DND-41 (cell line): Measurements from ENCODE around the gene IGSF5.
"Not testable (repeated sequence)": the region's sequence is repeated elsewhere in the genome, so short reads cannot be mapped to it uniquely, and the experiment has no call there.

Experiments
- EZH2 ChIP-seq: IDR thresholded peaks from 3 replicates; pipeline ENCODE4 v1.6.1; 2012; ENCODE audit warnings: borderline replicate concordance, low read depth, mild to moderate bottlenecking, moderate library complexity, low read length, inconsistent platforms; ENCODE audit not compliant: severe bottlenecking
- TF ChIP-seq, protein P1 (sequence below): IDR thresholded peaks from 2 replicates; pipeline ENCODE4 v1.5.1; 2012; ENCODE audit warnings: borderline replicate concordance, low read length, moderate library complexity, mild to moderate bottlenecking; ENCODE audit not compliant: poor library complexity, severe bottlenecking; ENCODE audit errors: extremely low read depth

DNA sequence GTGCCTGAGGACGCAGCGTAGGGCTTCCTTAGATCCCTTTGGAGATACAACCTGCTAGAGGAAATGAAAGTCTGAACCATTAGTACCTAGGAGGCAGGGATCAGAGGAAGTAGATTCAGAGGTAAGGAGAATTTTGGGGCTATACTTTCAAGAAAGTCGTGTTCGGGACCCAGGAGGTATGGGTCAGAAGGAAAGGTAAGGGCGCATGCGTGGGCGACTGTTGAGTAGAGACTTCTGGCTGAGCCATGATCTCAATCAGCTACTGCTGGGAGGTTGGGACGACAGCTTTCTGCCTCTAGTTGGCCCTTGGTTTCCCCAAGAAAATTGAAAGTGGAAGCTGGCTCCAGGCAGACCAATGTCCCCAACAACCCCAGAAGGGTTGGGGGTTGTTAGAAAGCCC is 349 bp downstream of the IGSF5 start:
- TF ChIP-seq, protein P1, sequence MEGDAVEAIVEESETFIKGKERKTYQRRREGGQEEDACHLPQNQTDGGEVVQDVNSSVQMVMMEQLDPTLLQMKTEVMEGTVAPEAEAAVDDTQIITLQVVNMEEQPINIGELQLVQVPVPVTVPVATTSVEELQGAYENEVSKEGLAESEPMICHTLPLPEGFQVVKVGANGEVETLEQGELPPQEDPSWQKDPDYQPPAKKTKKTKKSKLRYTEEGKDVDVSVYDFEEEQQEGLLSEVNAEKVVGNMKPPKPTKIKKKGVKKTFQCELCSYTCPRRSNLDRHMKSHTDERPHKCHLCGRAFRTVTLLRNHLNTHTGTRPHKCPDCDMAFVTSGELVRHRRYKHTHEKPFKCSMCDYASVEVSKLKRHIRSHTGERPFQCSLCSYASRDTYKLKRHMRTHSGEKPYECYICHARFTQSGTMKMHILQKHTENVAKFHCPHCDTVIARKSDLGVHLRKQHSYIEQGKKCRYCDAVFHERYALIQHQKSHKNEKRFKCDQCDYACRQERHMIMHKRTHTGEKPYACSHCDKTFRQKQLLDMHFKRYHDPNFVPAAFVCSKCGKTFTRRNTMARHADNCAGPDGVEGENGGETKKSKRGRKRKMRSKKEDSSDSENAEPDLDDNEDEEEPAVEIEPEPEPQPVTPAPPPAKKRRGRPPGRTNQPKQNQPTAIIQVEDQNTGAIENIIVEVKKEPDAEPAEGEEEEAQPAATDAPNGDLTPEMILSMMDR = not testable (repeated sequence)
- not testable (repeated sequence) for TF ChIP-seq EZH2
